HG03558 (cell line): ENCODE data around the gene GET4.
"Not testable (repeated sequence)": the region's sequence is repeated elsewhere in the genome, so short reads cannot be mapped to it uniquely, and the experiment has no call there.

Experiments used
- ATAC-seq: cut with Tn5 transposase; IDR thresholded peaks from one replicate; pipeline ENCODE4 v1.9.1; 2021; ENCODE audit warnings: moderate number of reproducible peaks; ENCODE audit not compliant: unreplicated experiment; ENCODE audit errors: extremely low read depth

The GET4 gene

GRCh38 chr7:939843-940242, 63.5 kb downstream of the GET4 start:
- ATAC-seq = no peak

- ATAC-seq = no peak
Measured at GRCh38 chr7:940599-941408, 64.5 kb downstream of the GET4 start.

- not testable (repeated sequence) for ATAC-seq
Measured at GRCh38 chr7:943793-944192, 67.4 kb downstream of the GET4 start.

- no peak for ATAC-seq
Measured at GRCh38 chr7:944744-945143, 68.4 kb downstream of the GET4 start.

- ATAC-seq = no peak
Measured at GRCh38 chr7:945147-945555, 68.8 kb downstream of the GET4 start.

- no peak for ATAC-seq
Measured at GRCh38 chr7:945556-946255, 69.4 kb downstream of the GET4 start.
